ENCODE measurements around the gene MRNIP.
"Not testable (repeated sequence)": the region's sequence is repeated elsewhere in the genome, so short reads cannot be mapped to it uniquely, and the experiment has no call there.

Gene MRNIP

GRCh38 chr5:179872055-179872827 lies 13.6 kb upstream of the MRNIP start:
- Histone ChIP-seq H3K36me3 (ENCODE audit: control insufficient read depth, insufficient read depth, low read length) (no peaks in the 10 kb centered on the region), H3K27ac (no peak overlapping the region), H3K79me2 (no peaks in the 10 kb centered on the region), H2AFZ (no peak overlapping the region), H3K9ac (no peak overlapping the region), H3K4me1 (no peaks in the 10 kb centered on the region), H3K4me3 (ENCODE audit: low read depth, low read length) (no peak overlapping the region), H3K4me2 (ENCODE audit: low read length) (no peak overlapping the region), H3K9me3 (ENCODE audit: control insufficient read depth, low read length) (no peaks in the 10 kb centered on the region), H3K27me3 (ENCODE audit: control insufficient read depth, insufficient read depth, low read length) (no peaks in the 10 kb centered on the region)
- TF ChIP-seq, protein P1, sequence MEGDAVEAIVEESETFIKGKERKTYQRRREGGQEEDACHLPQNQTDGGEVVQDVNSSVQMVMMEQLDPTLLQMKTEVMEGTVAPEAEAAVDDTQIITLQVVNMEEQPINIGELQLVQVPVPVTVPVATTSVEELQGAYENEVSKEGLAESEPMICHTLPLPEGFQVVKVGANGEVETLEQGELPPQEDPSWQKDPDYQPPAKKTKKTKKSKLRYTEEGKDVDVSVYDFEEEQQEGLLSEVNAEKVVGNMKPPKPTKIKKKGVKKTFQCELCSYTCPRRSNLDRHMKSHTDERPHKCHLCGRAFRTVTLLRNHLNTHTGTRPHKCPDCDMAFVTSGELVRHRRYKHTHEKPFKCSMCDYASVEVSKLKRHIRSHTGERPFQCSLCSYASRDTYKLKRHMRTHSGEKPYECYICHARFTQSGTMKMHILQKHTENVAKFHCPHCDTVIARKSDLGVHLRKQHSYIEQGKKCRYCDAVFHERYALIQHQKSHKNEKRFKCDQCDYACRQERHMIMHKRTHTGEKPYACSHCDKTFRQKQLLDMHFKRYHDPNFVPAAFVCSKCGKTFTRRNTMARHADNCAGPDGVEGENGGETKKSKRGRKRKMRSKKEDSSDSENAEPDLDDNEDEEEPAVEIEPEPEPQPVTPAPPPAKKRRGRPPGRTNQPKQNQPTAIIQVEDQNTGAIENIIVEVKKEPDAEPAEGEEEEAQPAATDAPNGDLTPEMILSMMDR (IDR thresholded peaks at IDR 0.05) = no peak

DNA sequence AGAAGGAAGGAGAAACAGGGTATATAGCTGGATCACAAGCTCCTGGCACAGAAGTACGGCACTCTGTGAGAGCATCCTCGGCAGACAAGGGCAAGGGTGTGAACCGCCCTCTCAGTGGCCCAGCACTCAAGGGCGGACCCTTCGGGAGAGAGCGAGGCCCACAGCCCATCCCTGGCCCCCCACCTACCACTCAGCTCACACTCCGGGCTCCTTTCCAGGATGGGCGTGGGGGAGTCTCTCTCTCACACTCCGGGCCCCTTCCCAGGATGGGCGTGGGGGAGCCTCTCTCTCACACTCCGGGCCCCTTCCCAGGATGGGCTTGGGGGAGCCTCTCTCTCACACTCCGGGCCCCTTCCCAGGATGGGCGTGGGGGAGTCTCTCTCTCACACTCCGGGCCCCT lies 12.9 kb upstream of the MRNIP start:
- not testable (repeated sequence) for H3K79me2 ChIP-seq; H3K27me3 ChIP-seq (ENCODE audit: control insufficient read depth, insufficient read depth, low read length); H3K9me3 ChIP-seq (ENCODE audit: control insufficient read depth, low read length); H3K4me3 ChIP-seq (ENCODE audit: low read depth, low read length); H3K36me3 ChIP-seq (ENCODE audit: control insufficient read depth, insufficient read depth, low read length); H3K4me1 ChIP-seq; H3K4me2 ChIP-seq (ENCODE audit: low read length); H3K27ac ChIP-seq; H2AFZ ChIP-seq; H3K9ac ChIP-seq

- Histone ChIP-seq H3K79me2 (no peaks in the 10 kb centered on the region), H3K4me2 (ENCODE audit: low read length) (no peak overlapping the region), H2AFZ (no peak overlapping the region), H3K4me1 (no peaks in the 10 kb centered on the region), H3K9ac (no peak overlapping the region), H3K36me3 (ENCODE audit: control insufficient read depth, insufficient read depth, low read length) (no peaks in the 10 kb centered on the region), H3K9me3 (ENCODE audit: control insufficient read depth, low read length) (no peaks in the 10 kb centered on the region), H3K27me3 (ENCODE audit: control insufficient read depth, insufficient read depth, low read length) (no peaks in the 10 kb centered on the region), H3K27ac (no peak overlapping the region), H3K4me3 (ENCODE audit: low read depth, low read length) (no peak overlapping the region)
- TF ChIP-seq, protein P1 (IDR thresholded peaks at IDR 0.05) = no peak
Measured at GRCh38 chr5:179870952-179871351, 12.3 kb upstream of the MRNIP start.

- Histone ChIP-seq H2AFZ (no peak overlapping the region), H3K9ac (no peak overlapping the region), H3K4me2 (ENCODE audit: low read length) (no peak overlapping the region), H3K4me3 (ENCODE audit: low read depth, low read length) (no peak overlapping the region), H3K27ac (no peak overlapping the region), H3K79me2 (no peaks in the 10 kb centered on the region), H3K36me3 (ENCODE audit: control insufficient read depth, insufficient read depth, low read length) (no peaks in the 10 kb centered on the region), H3K4me1 (no peaks in the 10 kb centered on the region), H3K9me3 (ENCODE audit: control insufficient read depth, low read length) (no peaks in the 10 kb centered on the region), H3K27me3 (ENCODE audit: control insufficient read depth, insufficient read depth, low read length) (no peaks in the 10 kb centered on the region)
- TF ChIP-seq, protein P1 (IDR thresholded peaks at IDR 0.05) = no peak
Measured at GRCh38 chr5:179870403-179870903, 11.8 kb upstream of the MRNIP start.

DNA sequence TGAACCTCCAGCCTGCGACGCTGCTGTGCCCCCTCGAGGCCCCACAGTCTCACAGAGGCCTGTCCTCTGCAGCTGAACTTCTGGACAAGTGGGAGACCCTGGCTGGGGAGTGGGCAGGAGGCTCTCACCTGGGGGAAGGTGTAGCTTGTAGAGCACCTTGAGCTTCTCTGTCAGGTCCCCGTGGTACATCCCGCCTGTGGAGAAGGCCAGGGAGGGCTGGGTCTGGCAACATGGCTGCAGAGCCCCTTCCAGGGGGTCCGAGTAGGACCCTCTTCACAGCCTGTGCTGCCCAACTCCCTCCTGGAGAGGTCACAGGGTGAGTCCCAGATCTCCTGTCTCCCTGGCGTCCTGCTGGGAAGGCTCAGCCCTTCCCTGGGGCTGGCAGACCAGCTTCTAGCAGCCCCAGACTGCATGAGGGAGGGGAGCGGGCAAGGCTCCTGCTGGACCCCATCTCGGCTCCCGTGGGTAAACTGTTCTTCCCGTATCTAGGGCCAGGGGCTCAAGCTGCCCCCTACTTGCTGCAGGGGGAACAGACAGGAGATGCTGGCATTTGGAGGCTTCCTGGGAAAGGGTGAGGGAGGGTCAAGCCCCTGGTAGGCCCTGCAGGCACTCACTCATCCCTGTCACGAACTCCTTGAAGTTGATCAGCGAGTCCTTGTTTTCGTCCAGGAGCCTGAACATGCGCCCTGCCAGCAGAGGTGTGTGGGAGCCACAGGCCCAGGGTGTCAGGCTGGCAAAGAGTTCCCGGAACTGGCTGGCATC lies 11.2 kb upstream of the MRNIP start:
- H3K36me3 ChIP-seq (ENCODE audit: control insufficient read depth, insufficient read depth, low read length) = no peaks in the 10 kb centered on the region
- no peak overlapping the region for H3K9ac ChIP-seq
- TF ChIP-seq, protein P1 (IDR thresholded peaks at IDR 0.05) = no peak
- no peak overlapping the region for H3K27ac ChIP-seq
- H3K79me2 ChIP-seq = no peaks in the 10 kb centered on the region
- no peak overlapping the region for H3K4me2 ChIP-seq (ENCODE audit: low read length)
- no peak overlapping the region for H3K4me3 ChIP-seq (ENCODE audit: low read depth, low read length)
- H3K9me3 ChIP-seq (ENCODE audit: control insufficient read depth, low read length) = no peaks in the 10 kb centered on the region
- no peak overlapping the region for H2AFZ ChIP-seq
- H3K27me3 ChIP-seq (ENCODE audit: control insufficient read depth, insufficient read depth, low read length) = no peaks in the 10 kb centered on the region
- no peaks in the 10 kb centered on the region for H3K4me1 ChIP-seq

Data from parathyroid adenoma (tissue), 2 donors.